MM.1S (cell line): ENCODE results near the gene SGSM1.

Experiments
- CTCF ChIP-seq: fragments of 300-600 bp; sonication (generic); IDR thresholded peaks from 2 replicates; pipeline ENCODE4 v1.5.1; 2016; ENCODE audit warnings: antibody characterized with exemption, low read length, mixed read lengths
- EZH2phosphoT487 ChIP-seq: fragments of 300-600 bp; sonication (generic); IDR thresholded peaks from 2 replicates; pipeline ENCODE4 v1.6.1; 2018; ENCODE audit warnings: antibody characterized with exemption, low read length

- TF ChIP-seq CTCF (no peak), EZH2phosphoT487 (no peak)
Measured at GRCh38 chr22:24841261-24841660, 35.2 kb downstream of the SGSM1 start.
